ENCODE measurements around the gene STING1.

DNA sequence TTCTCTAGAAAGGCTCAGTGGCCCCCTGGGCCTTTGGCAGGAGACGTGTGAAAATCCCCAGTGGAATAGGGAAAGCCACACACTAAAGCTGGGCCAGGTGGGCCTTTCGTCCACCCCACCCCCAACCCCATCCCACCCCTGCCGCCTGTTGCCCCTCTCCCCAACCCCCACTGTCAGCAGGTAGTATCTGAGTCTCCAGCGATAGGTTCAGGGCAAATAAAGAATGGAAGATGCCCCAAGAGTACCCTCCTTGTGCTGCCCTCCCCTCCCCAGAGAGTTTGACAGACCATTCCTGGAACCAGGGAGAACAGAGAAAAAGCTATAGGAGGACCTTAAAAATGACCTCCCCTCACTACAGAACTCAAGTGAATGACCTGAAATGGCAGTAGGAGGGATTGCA, 41.9 kb upstream of the STING1 start:
- TF ChIP-seq, protein P1, sequence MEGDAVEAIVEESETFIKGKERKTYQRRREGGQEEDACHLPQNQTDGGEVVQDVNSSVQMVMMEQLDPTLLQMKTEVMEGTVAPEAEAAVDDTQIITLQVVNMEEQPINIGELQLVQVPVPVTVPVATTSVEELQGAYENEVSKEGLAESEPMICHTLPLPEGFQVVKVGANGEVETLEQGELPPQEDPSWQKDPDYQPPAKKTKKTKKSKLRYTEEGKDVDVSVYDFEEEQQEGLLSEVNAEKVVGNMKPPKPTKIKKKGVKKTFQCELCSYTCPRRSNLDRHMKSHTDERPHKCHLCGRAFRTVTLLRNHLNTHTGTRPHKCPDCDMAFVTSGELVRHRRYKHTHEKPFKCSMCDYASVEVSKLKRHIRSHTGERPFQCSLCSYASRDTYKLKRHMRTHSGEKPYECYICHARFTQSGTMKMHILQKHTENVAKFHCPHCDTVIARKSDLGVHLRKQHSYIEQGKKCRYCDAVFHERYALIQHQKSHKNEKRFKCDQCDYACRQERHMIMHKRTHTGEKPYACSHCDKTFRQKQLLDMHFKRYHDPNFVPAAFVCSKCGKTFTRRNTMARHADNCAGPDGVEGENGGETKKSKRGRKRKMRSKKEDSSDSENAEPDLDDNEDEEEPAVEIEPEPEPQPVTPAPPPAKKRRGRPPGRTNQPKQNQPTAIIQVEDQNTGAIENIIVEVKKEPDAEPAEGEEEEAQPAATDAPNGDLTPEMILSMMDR (conservative IDR thresholded peaks at IDR 0.05; ENCODE audit: low read length): no peak
- no peak for TF ChIP-seq EZH2phosphoT487 (IDR thresholded peaks at IDR 0.05; ENCODE audit: borderline replicate concordance)
